A673 (cell line): ENCODE results near the gene C16orf96.

ENCODE experiments used
- EZH2 ChIP-seq: fragments of 200-600 bp; sonication (generic); IDR thresholded peaks from 2 replicates; pipeline ENCODE4 v1.6.1; 2017; ENCODE audit warnings: borderline replicate concordance, low read depth, mild to moderate bottlenecking, mixed read lengths, antibody characterized with exemption, low read length; ENCODE audit not compliant: poor library complexity, severe bottlenecking
- TF ChIP-seq, protein P1 (sequence below): fragments of 300-800, 200-600 bp; sonication (generic); conservative IDR thresholded peaks from 2 replicates; pipeline ENCODE4 v1.5.1; 2017; ENCODE audit warnings: low read depth, mild to moderate bottlenecking, antibody characterized with exemption, low read length, moderate library complexity, mixed read lengths

DNA sequence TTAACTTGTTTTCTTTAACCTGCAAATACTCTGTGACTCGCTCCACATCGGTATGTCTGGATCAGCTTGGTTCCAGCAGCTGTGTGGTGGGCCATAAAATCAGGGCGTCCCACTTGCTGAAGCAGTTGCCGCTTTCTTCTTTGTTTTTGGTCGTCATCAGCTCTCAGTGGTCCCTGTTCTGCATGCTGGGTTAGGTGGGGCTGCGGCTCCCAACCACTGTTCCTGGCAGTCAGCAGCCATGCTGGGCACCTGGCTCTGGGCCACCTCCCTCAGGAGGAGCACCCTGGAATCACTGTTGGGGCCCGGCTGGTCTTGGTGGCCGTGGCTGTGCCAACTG lies 91.5 kb downstream of the C16orf96 start:
- TF ChIP-seq, protein P1, sequence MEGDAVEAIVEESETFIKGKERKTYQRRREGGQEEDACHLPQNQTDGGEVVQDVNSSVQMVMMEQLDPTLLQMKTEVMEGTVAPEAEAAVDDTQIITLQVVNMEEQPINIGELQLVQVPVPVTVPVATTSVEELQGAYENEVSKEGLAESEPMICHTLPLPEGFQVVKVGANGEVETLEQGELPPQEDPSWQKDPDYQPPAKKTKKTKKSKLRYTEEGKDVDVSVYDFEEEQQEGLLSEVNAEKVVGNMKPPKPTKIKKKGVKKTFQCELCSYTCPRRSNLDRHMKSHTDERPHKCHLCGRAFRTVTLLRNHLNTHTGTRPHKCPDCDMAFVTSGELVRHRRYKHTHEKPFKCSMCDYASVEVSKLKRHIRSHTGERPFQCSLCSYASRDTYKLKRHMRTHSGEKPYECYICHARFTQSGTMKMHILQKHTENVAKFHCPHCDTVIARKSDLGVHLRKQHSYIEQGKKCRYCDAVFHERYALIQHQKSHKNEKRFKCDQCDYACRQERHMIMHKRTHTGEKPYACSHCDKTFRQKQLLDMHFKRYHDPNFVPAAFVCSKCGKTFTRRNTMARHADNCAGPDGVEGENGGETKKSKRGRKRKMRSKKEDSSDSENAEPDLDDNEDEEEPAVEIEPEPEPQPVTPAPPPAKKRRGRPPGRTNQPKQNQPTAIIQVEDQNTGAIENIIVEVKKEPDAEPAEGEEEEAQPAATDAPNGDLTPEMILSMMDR, result no peak
- no peak for TF ChIP-seq EZH2
